Kidney (tissue), 22 donors: Measurements from ENCODE around the gene NDRG2. TPM values are rescaled to one million over a fixed set of nuclear protein-coding genes. Genes with fewer than 3 reads are reported as not detected.
A peak's percentile ranks its signal among the peaks of the same experiment; 100 is the strongest.

ENCODE experiments used
- DNase-seq, 5 donors: peaks; one replicate each; pipeline ENCODE4 v3.0.0-alpha.2; 2013 to 2020
- FAIRE-seq: peaks from 2 replicates; lab custom pipeline; 2012; peaks lifted over from hg19 to GRCh38; lab: Jason Lieb, UNC
- H3K27ac ChIP-seq, 2 donors: one replicate each; pipeline ENCODE4 v1.7.0; 2013; ENCODE audit warnings: low read depth in 2 of 2, low read length in 2 of 2, inconsistent platforms in 1 of 2
- H3K27me3 ChIP-seq: one replicate; pipeline ENCODE4 v1.7.1; 2013; ENCODE audit warnings: low read length, inconsistent platforms; ENCODE audit not compliant: control insufficient read depth, insufficient read depth
- H3K36me3 ChIP-seq, 3 donors: one replicate each; pipeline versions ENCODE4 v1.7.0 to v1.7.1; 2013; ENCODE audit warnings: low read length in 3 of 3, control low read depth in 1 of 3, inconsistent platforms in 1 of 3; ENCODE audit not compliant: insufficient read depth in 3 of 3, control insufficient read depth in 2 of 3
- H3K4me1 ChIP-seq, 3 donors: one replicate each; pipeline versions ENCODE4 v1.7.0 to v1.7.1; 2013; ENCODE audit warnings: low read length in 3 of 3, inconsistent platforms in 1 of 3, low read depth in 1 of 3; ENCODE audit not compliant: control insufficient read depth in 2 of 3, insufficient read depth in 2 of 3
- H3K4me3 ChIP-seq, 3 donors: one replicate each; pipeline versions ENCODE4 v1.7.0 to v1.8.1; 2013; ENCODE audit warnings: low read length in 3 of 3, control low read depth in 1 of 3, inconsistent platforms in 1 of 3
- H3K9ac ChIP-seq, 3 donors: one replicate each; pipeline versions ENCODE4 v1.7.0 to v1.7.1; 2013; ENCODE audit warnings: low read length in 3 of 3, control low read depth in 1 of 3, inconsistent platforms in 1 of 3
- H3K9me3 ChIP-seq, 3 donors: one replicate each; pipeline versions ENCODE4 v1.7.0 to v1.7.1; 2013; ENCODE audit warnings: low read length in 3 of 3, control low read depth in 1 of 3, inconsistent platforms in 1 of 3; ENCODE audit not compliant: control insufficient read depth in 2 of 3, insufficient read depth in 1 of 3
- CTCF ChIP-seq: IDR thresholded peaks from 3 replicates; pipeline ENCODE4 v1.5.1; 2012; ENCODE audit warnings: mild to moderate bottlenecking, moderate library complexity, borderline replicate concordance; ENCODE audit not compliant: insufficient read depth; ENCODE audit errors: extremely low read depth
- intact Hi-C: fragments of 100-400 bp; cut with DNase I; formaldehyde crosslinking; loops from one replicate; pipeline ENCODE4 v1.11.1; 2022
- long read RNA-seq, 10 donors: library from polyadenylated mRNA in 1 of 10; unstranded in 1 of 10; transcript quantifications; one replicate each; pipeline ENCODE4 v2.0.0 and lab custom pipeline, GENCODE V29; 2021 to 2026
- polyA plus RNA-seq: library from polyadenylated mRNA; stranded (reverse); fragments of 350-450 nt; fragmentation: Illumina TruSeq; extraction: RNeasy Lipid Tissue Mini Kit (QIAGEN cat#74804); gene quantifications from one replicate; pipeline ENCODE4 v1.2.3, GENCODE V29; 2014; ENCODE audit warnings: low read depth, low replicate concordance; ENCODE audit not compliant: insufficient read depth
- total RNA-seq: library from RNA; stranded (reverse); fragmentation: NEBNext Ultra II Directional; extraction: Animal tissue kit (Norgen Biotek cat#: 25700); gene quantifications from one replicate; pipeline ENCODE4 v1.2.1, GENCODE V29; 2021
- donor health status: control.
- donor health status: control.
- donor health status: control.
- donor health status: control.
- donor health status: control.
- donor health status: DM: yes; HTN: yes; CAD: no.
- donor health status: Normal renal cell carcinoma (clear cell type).

The NDRG2 gene
- total RNA-seq = 86.2 TPM
- polyA plus RNA-seq = 209 TPM
- long read RNA-seq, donor 1, partial matches to known transcripts = 19 of 29 reads
- long read RNA-seq, donor 1, other reads (novel, unspliced or antisense) = 0 of 29 reads
- long read RNA-seq, donor 2, transcript NDRG2-227 (15 exons, 1,980 nt) = major isoform, 5 of 28 reads
- long read RNA-seq, donor 2, partial matches to known transcripts = 0 of 28 reads
- long read RNA-seq, donor 2, other reads (novel, unspliced or antisense) = 8 of 28 reads
- long read RNA-seq, donor 3, transcript NDRG2-209 (17 exons, 2,079 nt) = major isoform, 5 of 53 reads
- long read RNA-seq, donor 3, transcript NDRG2-227 (15 exons, 1,980 nt) = major isoform, 5 of 53 reads
- long read RNA-seq, donor 3, partial matches to known transcripts = 22 of 53 reads
- long read RNA-seq, donor 3, other reads (novel, unspliced or antisense) = 6 of 53 reads
- long read RNA-seq, donor 4, partial matches to known transcripts = 0 of 15 reads
- long read RNA-seq, donor 4, other reads (novel, unspliced or antisense) = 0 of 15 reads
- long read RNA-seq, donor 5, partial matches to known transcripts = 0 of 1 reads
- long read RNA-seq, donor 5, other reads (novel, unspliced or antisense) = 0 of 1 reads
- long read RNA-seq, donor 6, partial matches to known transcripts = 0 of 7 reads
- long read RNA-seq, donor 6, other reads (novel, unspliced or antisense) = 0 of 7 reads
- long read RNA-seq, donor 7, transcript NDRG2-227 (15 exons, 1,980 nt) = minor isoform, 8 of 85 reads
- long read RNA-seq, donor 7, transcript NDRG2-209 (17 exons, 2,079 nt) = major isoform, 9 of 85 reads
- long read RNA-seq, donor 7, transcript NDRG2-208 (16 exons, 2,022 nt) = minor isoform, 8 of 85 reads
- long read RNA-seq, donor 7, partial matches to known transcripts = 30 of 85 reads
- long read RNA-seq, donor 7, other reads (novel, unspliced or antisense) = 19 of 85 reads
- long read RNA-seq, donor 8, transcript NDRG2-227 (15 exons, 1,980 nt) = major isoform, 5 of 15 reads
- long read RNA-seq, donor 8, partial matches to known transcripts = 0 of 15 reads
- long read RNA-seq, donor 8, other reads (novel, unspliced or antisense) = 0 of 15 reads
- long read RNA-seq, donor 9, partial matches to known transcripts = 43 of 51 reads
- long read RNA-seq, donor 9, other reads (novel, unspliced or antisense) = 0 of 51 reads
- long read RNA-seq, donor 10, partial matches to known transcripts = 0 of 14 reads
- long read RNA-seq, donor 10, other reads (novel, unspliced or antisense) = 0 of 14 reads

- FAIRE-seq (no peak), DNase-seq (peak; percentile 90 to 95 (median 94))
- H3K9ac ChIP-seq = peak within 1 kb of the TSS; percentile 1 to 77 (median 54)
- H3K4me1 ChIP-seq = peaks cover 0 to 8% (median 5%) of the 10 kb centered on the region in 3 donors
- H3K27me3 ChIP-seq = no peaks in the 10 kb centered on the region
- no peak for TF ChIP-seq CTCF
- H3K4me3 ChIP-seq = peak within 1 kb of the TSS; percentile 59 to 68 (median 67)
- H3K9me3 ChIP-seq = no peaks in the 10 kb centered on the region
- intact Hi-C loops = no loop called here
- H3K27ac ChIP-seq = peak within 1 kb of the TSS; percentile 89 to 91
- H3K36me3 ChIP-seq = peaks cover 0 to 6% (median under 1%) of the 10 kb centered on the region in 3 donors
Observed at GRCh38 chr14:21024585-21025370, at the start of gene NDRG2. NDRG2 (minus strand) TSS chr14:21025061; CDS start chr14:21023315, 1,746 bp downstream.

- Histone ChIP-seq H3K36me3 (peaks cover 15 to 33% (median 29%) of the 10 kb centered on the region in 3 donors), H3K9ac (no peak overlapping the region), H3K27ac (no peak overlapping the region), H3K4me3 (no peak overlapping the region), H3K9me3 (no peaks in the 10 kb centered on the region), H3K27me3 (no peaks in the 10 kb centered on the region), H3K4me1 (peaks cover 6 to 8% (median 7%) of the 10 kb centered on the region in 3 donors)
- intact Hi-C loops = no loop called here
- no peak for TF ChIP-seq CTCF
- no peak for DNase-seq
- no peak for FAIRE-seq
Observed at GRCh38 chr14:21073921-21074320, 49.1 kb upstream of the NDRG2 start.

GRCh38 chr14:21072781-21073339 lies 48.0 kb upstream of the NDRG2 start:
- DNase-seq (no peak), FAIRE-seq (no peak)
- Histone ChIP-seq H3K4me1 (peaks cover 6 to 14% (median 12%) of the 10 kb centered on the region in 3 donors), H3K9me3 (no peaks in the 10 kb centered on the region), H3K9ac (peak overlapping the region in 1 of 3 donors; percentile 61), H3K27ac (no peak overlapping the region), H3K27me3 (no peaks in the 10 kb centered on the region), H3K4me3 (no peak overlapping the region), H3K36me3 (peaks cover 9 to 24% (median 22%) of the 10 kb centered on the region in 3 donors)
- no peak for TF ChIP-seq CTCF
- intact Hi-C loops = no loop called here
